GM18907 (cell line): ENCODE data around the gene COL18A1.
A peak's percentile ranks its signal among the peaks of the same experiment; 100 is the strongest.

Experiments
- ATAC-seq: cut with Tn5 transposase; IDR thresholded peaks from one replicate; pipeline ENCODE4 v1.9.1; 2021; ENCODE audit warnings: mild to moderate bottlenecking, moderate library complexity; ENCODE audit not compliant: unreplicated experiment

The COL18A1 gene

DNA sequence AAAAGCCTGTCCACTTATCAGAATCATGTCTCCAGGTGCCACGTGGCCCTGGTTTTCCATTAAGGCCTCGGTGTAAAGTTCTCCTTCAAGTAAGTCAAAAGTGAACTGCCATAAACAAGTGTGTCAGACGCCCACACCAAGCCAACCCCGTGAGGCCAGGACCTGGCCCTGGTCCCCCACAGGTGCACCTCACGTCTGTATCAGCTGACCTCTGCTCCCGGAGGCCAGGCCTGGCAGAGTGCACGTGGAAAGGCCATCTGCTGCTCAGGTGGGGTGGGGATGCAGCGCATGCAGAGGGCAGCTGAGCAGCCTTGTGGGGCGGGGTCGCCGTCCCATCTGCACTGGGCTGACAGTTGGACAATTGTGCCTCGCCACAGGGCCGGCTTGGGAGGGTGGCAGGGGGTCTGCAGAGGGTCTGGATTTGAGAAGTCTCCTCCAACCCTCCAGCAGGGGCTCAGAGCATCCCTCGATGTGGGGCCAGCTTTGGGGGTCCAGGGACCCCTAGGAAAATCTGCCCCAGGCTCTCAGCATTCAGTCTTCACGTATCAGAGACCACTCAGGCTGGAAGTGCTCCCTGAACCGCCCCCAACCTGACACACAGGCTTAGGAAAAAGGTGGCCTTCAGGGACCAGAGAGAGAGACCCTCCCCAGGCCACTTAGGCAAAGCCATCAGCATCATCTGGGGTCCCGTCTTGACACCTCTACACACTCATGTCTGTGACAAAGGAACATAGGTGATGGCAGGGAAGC, 134.3 kb downstream of the COL18A1 start:
- ATAC-seq = no peak

DNA sequence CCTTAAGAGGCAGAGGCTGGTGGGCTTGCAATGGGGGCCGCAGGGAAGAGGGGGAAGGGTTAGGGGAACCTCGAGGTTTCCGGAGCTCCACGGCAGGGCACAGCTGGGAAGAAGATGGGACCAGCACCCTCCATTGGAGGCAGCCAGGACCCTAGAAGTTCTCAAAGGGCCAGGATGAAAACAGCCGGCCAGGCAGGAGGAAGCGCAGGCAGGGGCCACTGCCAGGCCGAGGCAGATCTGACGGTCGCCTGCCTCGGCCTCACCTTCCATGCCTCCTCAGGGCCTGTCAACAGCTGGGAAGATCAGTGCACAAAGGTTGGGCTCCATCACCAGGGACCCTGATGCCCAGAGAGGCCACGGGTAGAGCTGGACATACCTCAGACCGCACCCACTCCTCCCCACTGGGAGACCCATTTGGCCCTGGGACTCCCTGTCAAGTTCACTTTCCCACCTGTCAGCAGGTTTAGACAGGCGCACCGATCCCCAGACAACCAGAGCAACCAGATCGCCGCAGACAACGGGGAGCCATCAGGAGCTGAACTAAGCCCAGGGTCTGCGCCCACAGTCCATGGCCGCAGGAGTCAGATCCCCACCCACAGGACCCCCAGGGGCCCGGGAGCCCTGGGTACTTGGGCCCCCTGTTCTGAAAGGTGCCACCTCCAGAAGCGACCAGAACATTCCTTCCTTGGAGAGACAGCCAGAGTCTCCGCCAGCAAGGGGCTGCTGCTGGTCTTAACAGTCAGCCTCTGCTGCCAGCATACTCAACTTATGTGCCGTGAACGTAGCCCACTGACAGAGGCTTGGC, 135.0 kb downstream of the COL18A1 start:
- no peak for ATAC-seq

GRCh38 chr21:45540601-45540970, 135.6 kb downstream of the COL18A1 start:
- ATAC-seq = no peak

DNA sequence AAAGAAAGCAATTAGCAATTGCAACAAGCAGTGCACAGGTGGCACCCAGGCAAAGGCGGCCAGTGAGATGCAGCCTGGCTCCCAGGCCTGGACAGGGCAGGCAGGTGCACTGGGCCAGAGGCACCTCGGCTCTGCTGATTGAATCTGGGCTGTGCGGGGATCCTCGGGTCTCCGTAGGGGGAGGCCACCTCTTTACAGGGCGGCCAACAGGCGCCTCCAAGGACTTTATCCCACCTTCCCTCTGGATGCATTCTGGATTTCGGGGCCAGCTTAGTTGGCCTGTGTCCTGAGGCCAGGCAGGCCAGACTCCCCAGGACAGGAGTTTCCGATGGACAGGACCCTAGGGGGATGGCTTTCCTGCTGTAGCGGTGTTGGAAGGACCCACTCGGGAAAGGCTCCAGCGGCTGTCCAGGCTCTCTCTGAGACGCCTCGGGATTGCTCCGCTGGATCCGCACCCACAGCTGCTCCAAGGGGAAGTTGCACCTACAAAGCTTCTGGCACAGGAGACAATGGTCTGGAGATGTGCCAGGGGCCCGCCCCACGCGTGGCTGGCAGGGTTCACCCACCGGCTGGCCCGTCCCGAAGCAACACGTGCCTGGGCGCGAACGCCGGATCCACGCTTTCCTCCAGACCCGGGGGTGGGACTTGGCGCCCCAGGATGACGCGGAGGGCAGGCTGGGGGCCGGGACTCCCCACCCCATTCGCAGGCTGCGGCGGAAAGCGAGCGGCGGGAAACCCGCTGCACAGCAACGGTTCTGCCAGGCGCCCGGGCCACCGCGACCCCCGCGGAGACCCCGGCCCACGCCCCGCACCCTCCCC, 136.5 kb downstream of the COL18A1 start:
- ATAC-seq = no peak

- peak; percentile 60 for ATAC-seq
Observed at GRCh38 chr21:45542242-45542666, 137.3 kb downstream of the COL18A1 start, which contains the start of gene SLC19A1. Gene SLC19A1 (minus strand): TSS chr21:45542440. CDS start chr21:45537959, 4,481 bp downstream.

- ATAC-seq = no peak
Observed at GRCh38 chr21:45542667-45543370, 137.9 kb downstream of the COL18A1 start.

DNA sequence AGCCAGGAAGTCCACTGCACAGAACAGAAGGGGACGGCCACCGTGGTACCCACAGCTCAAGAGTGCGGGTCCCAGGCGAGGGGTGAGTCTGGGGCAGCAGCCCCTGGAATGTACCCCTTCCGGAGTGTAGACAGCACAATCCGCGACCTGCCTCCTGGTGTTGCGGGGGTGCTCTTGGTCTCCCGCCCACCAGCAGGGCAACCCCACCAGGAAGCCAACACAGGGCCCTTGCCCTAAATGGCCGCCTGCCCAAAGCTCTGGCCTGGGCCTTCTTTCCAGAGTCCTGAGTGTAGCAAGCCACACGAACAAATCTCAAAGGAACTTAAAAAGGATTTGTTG, 138.4 kb downstream of the COL18A1 start:
- ATAC-seq = no peak

- no peak for ATAC-seq
Observed at GRCh38 chr21:45543710-45544448, 138.9 kb downstream of the COL18A1 start.

DNA sequence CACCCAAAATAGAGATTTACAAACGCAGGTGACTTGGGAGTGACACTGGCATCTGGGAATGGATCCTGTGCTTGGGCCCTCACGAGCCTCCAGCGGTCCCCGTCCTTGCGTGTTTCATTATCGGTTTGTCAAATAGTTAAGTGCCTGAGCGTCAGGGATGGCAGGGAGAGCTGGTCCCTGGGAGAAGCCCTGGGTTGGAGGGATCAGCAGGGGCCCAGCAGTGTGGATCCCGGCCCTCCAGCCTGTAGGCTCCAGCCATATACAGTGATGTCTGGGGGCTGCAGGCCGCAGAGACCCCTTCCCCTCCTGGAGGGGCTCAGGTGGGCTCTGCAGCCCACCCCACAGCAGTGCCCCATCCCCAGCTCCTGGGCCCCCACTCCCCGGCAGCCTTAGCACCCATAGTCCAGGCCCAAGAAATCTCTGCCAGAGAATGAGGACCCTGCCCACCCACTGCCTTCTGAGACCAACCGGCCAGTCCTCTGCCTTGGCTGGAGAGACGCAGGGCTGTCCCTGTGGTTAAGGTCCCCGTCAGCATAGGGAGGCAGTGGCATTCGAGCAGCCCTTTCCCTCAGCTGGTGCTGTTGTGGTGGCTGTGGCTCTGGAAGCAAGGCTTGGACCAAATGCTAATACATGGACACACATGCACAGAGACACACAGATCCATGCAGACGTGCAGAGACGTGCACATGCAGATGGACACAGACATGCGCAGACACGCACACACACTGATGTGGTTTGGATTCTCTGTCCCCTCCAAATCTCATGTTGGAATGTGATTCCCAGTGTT, 139.7 kb downstream of the COL18A1 start:
- ATAC-seq = no peak

- no peak for ATAC-seq
Observed at GRCh38 chr21:45545236-45545570, 140.2 kb downstream of the COL18A1 start.

- no peak for ATAC-seq
Observed at GRCh38 chr21:45545691-45546531, 140.9 kb downstream of the COL18A1 start.

DNA sequence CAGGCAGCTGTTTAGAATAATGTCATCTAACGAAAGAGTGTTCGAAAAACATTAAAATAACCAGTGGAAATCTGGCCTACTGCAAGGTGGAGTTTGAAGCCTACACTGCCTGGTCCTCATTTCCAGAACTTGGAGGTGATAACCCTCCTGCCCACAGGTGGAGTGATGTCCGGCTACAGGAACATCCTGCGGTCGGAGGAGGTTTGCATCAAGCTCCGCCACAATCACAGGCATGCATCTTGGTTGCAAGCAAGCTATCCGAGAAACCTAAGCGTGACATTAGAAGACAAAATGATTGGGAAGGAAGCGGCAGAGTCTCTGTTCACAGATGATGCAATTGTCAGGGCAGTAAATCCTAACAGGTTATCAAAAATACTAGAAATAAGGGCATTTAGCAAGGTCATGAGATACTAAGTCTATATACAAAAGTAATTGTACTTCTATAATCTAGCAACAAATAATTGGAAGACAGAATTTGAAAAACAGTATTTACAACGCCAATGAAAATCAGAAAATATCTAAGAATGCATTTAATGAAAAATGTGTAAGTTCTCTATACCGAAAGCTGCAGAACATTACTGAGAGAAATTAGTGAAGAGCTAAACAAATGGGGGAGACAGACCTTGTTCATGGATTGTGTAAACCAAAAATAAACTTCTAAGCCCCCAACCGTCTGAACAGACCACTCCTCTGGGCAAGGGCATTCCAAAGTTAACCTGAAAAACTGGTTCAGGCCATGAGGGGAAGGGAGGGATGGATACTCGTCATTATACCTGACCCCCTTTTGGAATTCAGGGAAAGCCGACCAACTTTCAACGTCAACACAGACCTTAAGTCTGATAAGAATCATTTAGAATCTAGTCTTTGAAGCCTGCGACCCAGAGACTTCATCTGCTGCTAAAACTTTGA, 141.9 kb downstream of the COL18A1 start:
- no peak for ATAC-seq

- no peak for ATAC-seq
Observed at GRCh38 chr21:45547545-45547900, 142.6 kb downstream of the COL18A1 start.

GRCh38 chr21:45548711-45549491, 143.9 kb downstream of the COL18A1 start:
- ATAC-seq = no peak

GRCh38 chr21:45549626-45550463, 144.9 kb downstream of the COL18A1 start:
- peak; percentile 40 for ATAC-seq
